HepG2 (cell line): ENCODE measurements around the gene CNTNAP1. TPM values are rescaled to one million over a fixed set of nuclear protein-coding genes. Genes with fewer than 3 reads are reported as not detected.
A peak's percentile ranks its signal among the peaks of the same experiment; 100 is the strongest.

Experiments
- DR1 ChIP-seq: sonication (generic); formaldehyde crosslinking; IDR thresholded peaks from 2 replicates; pipeline ENCODE4 v1.8.0; 2021; ENCODE audit warnings: mild to moderate bottlenecking, missing genetic modification reagents, inconsistent platforms
- ELF1 ChIP-seq: sonication (generic); formaldehyde crosslinking; IDR thresholded peaks from 2 replicates; pipeline ENCODE4 v1.4.0; 2020; ENCODE audit warnings: missing genetic modification reagents
- ESRRA ChIP-seq: sonication (generic); formaldehyde crosslinking; IDR thresholded peaks from 2 replicates; pipeline ENCODE4 v1.5.1; 2020; ENCODE audit warnings: mild to moderate bottlenecking, low read depth, missing genetic modification reagents
- FOXK2 ChIP-seq: fragments of 450-650 bp; IDR thresholded peaks from 2 replicates; pipeline ENCODE4 v1.6.1; 2016
- HMGA1 ChIP-seq: sonication (generic); formaldehyde crosslinking; conservative IDR thresholded peaks from 2 replicates; pipeline ENCODE4 v1.4.0; 2020; ENCODE audit warnings: missing genetic modification reagents
- HNF1B ChIP-seq: sonication (generic); formaldehyde crosslinking; IDR thresholded peaks from 2 replicates; pipeline ENCODE4 v1.5.1; 2020; ENCODE audit warnings: mild to moderate bottlenecking, moderate library complexity, missing genetic modification reagents
- HOXA5 ChIP-seq: sonication (generic); formaldehyde crosslinking; IDR thresholded peaks from 2 replicates; pipeline ENCODE4 v1.4.0; 2020; ENCODE audit warnings: missing genetic modification reagents
- MYNN ChIP-seq: sonication (generic); formaldehyde crosslinking; IDR thresholded peaks from 2 replicates; pipeline ENCODE4 v1.4.0; 2020; ENCODE audit warnings: mild to moderate bottlenecking, low read depth, missing genetic modification reagents
- NCOR1 ChIP-seq: fragments of 200-600 bp; sonication (generic); IDR thresholded peaks from 2 replicates; pipeline ENCODE4 v1.7.0; 2017; ENCODE audit warnings: antibody characterized with exemption, low read length, borderline replicate concordance
- NR2F6 ChIP-seq, 2 experiments: IDR thresholded peaks; 2 replicates each; pipeline ENCODE4 v1.6.1; 2016; ENCODE audit warnings: antibody characterized with exemption in 1 of 2, mild to moderate bottlenecking in 1 of 2
- REPIN1 ChIP-seq: sonication (generic); formaldehyde crosslinking; IDR thresholded peaks from 2 replicates; pipeline ENCODE4 v1.8.0; 2022; ENCODE audit warnings: missing genetic modification reagents, low read depth, mild to moderate bottlenecking, borderline replicate concordance
- THAP9 ChIP-seq: sonication (generic); formaldehyde crosslinking; IDR thresholded peaks from 2 replicates; pipeline ENCODE4; 2020; ENCODE audit warnings: missing genetic modification reagents, mild to moderate bottlenecking, borderline replicate concordance
- U2AF2 ChIP-seq: fragments of 200-400 bp; formaldehyde crosslinking; IDR thresholded peaks from 2 replicates; pipeline ENCODE4 v1.6.1; 2017; ENCODE audit warnings: low read depth, mild to moderate bottlenecking, low read length
- ZNF235 ChIP-seq: sonication (generic); formaldehyde crosslinking; IDR thresholded peaks from 2 replicates; pipeline ENCODE4 v1.8.1; 2023; ENCODE audit warnings: mild to moderate bottlenecking, missing genetic modification reagents, borderline replicate concordance
- ZNF274 ChIP-seq: sonication (generic); formaldehyde crosslinking; IDR thresholded peaks from 2 replicates; pipeline ENCODE4 v1.5.1; 2020; ENCODE audit warnings: mild to moderate bottlenecking, missing genetic modification reagents
- ZNF619 ChIP-seq: sonication (generic); formaldehyde crosslinking; IDR thresholded peaks from 2 replicates; pipeline ENCODE4 v1.4.0; 2020; ENCODE audit warnings: mild to moderate bottlenecking, missing genetic modification reagents
- ZNF687 ChIP-seq: sonication (generic); formaldehyde crosslinking; IDR thresholded peaks from 2 replicates; pipeline ENCODE4 v1.5.1; 2020; ENCODE audit warnings: mild to moderate bottlenecking, missing genetic modification reagents, moderate library complexity
- ZNF800 ChIP-seq: sonication (generic); formaldehyde crosslinking; IDR thresholded peaks from 2 replicates; pipeline ENCODE4 v1.4.0; 2020; ENCODE audit warnings: missing genetic modification reagents
- polyA plus RNA-seq, 8 experiments: library from polyadenylated mRNA; depleted of rRNA in 3 of 8; stranded (reverse) in 7 of 8; unstranded in 1 of 8; fragments of >200 nt; fragmentation: Illumina TruSeq in 4 of 8; extraction: Trizol in 4 of 8; gene quantifications; 2 replicates each; pipeline versions ENCODE4 v1.2.1 to v1.2.3, GENCODE V29; 2011 to 2016; ENCODE audit warnings: low read depth in 4 of 8, missing spikeins in 1 of 8, mixed read lengths in 1 of 8; ENCODE audit not compliant: insufficient read depth in 1 of 8
- total RNA-seq, 5 experiments: library from RNA; depleted of rRNA; stranded (reverse); fragments of >200 nt; fragmentation: Illumina TruSeq; extraction: Trizol; gene quantifications; 2 replicates each; pipeline ENCODE4 v1.2.3, GENCODE V29; 2016; ENCODE audit warnings: low read depth in 1 of 5

Gene CNTNAP1
- total and polyA plus RNA-seq, 2 of the 13 experiments (the other 11 are each of a cell fraction or from before 2014, with no cell fraction given) = 4.5 to 7.7 TPM

- TF ChIP-seq ZNF800 (CRISPR knock-in tag) = peak; percentile 76
- TF ChIP-seq ZNF687 = peak; percentile 86
- no peak for TF ChIP-seq NR2F6 (IDR thresholded peaks at IDR 0.05)
- no peak; the same call in 1 of the 2 replicates for TF ChIP-seq NR2F6 (CRISPR knock-in tag; IDR thresholded peaks at IDR 0.05)
- peak; percentile 29; the same call in 1 of the 2 replicates for TF ChIP-seq DR1
- peak; percentile 46 for TF ChIP-seq THAP9 (CRISPR knock-in tag)
- peak; percentile 58; the same call in 1 of the 2 replicates for TF ChIP-seq HOXA5 (CRISPR knock-in tag)
- TF ChIP-seq ZNF274 (CRISPR knock-in tag) = peak; percentile 89
- TF ChIP-seq ELF1 (CRISPR knock-in tag) = no peak
- 0 out of 2 replicates have a peak, but pooled peaks have one; percentile 18 for TF ChIP-seq U2AF2
- 0 out of 2 replicates have a peak, but pooled peaks have one; percentile 12 for TF ChIP-seq ESRRA (CRISPR knock-in tag)
- peak; percentile 18; the same call in 1 of the 2 replicates for TF ChIP-seq ZNF619 (CRISPR knock-in tag)
- peak; percentile 9; the same call in 1 of the 2 replicates for TF ChIP-seq HNF1B (CRISPR knock-in tag)
- TF ChIP-seq HMGA1 (CRISPR knock-in tag) = no peak
- 0 out of 2 replicates have a peak, but pooled peaks have one; percentile 23 for TF ChIP-seq NCOR1
- peak; percentile 80; the same call in 1 of the 2 replicates for TF ChIP-seq ZNF235 (CRISPR knock-in tag)
- TF ChIP-seq FOXK2 = no peak
- TF ChIP-seq REPIN1 (CRISPR knock-in tag) = peak; percentile 5; the same call in 1 of the 2 replicates
- no peak for TF ChIP-seq MYNN
Observed at GRCh38 chr17:42682722-42683403, 532 bp downstream of the CNTNAP1 start (continued).
